H1 (cell line): Measurements from ENCODE around the gene INAFM2.

ENCODE experiments used
- CHD2 ChIP-seq: IDR thresholded peaks from 2 replicates; pipeline ENCODE4 v1.6.1; 2012; ENCODE audit warnings: low read length, improper control_type of control experiment
- CREB1 ChIP-seq: IDR thresholded peaks from 2 replicates; pipeline ENCODE4 v1.6.1; 2012; ENCODE audit warnings: inconsistent platforms
- CTCF ChIP-seq, 3 experiments: IDR thresholded peaks; 1 replicate in 2 of 3; 2 replicates in 1 of 3; pipeline versions ENCODE4 v1.5.1 to v1.6.1; 2011; ENCODE audit warnings: low read length in 3 of 3, mild to moderate bottlenecking in 3 of 3, inconsistent platforms in 2 of 3, low read depth in 1 of 3, moderate library complexity in 1 of 3; ENCODE audit not compliant: insufficient read depth in 1 of 3; ENCODE audit errors: control extremely low read depth in 1 of 3
- MAFK ChIP-seq: IDR thresholded peaks from 2 replicates; pipeline ENCODE4 v1.6.1; 2012; ENCODE audit warnings: low read depth, mild to moderate bottlenecking, improper control_type of control experiment, low read length
- MAX ChIP-seq: IDR thresholded peaks from 2 replicates; pipeline ENCODE4 v1.6.1; 2012; ENCODE audit warnings: inconsistent platforms
- RBBP5 ChIP-seq: IDR thresholded peaks from 2 replicates; pipeline ENCODE4 v1.7.1; 2012; ENCODE audit warnings: low read depth, mild to moderate bottlenecking, inconsistent platforms, low read length, moderate library complexity, borderline replicate concordance
- RFX5 ChIP-seq: IDR thresholded peaks from 2 replicates; pipeline ENCODE4 v1.6.1; 2011; ENCODE audit warnings: low read depth, low read length, improper control_type of control experiment, borderline replicate concordance
- SUZ12 ChIP-seq: fragments of 200-600 bp; sonication (generic); IDR thresholded peaks from 2 replicates; pipeline ENCODE4 v1.6.1; 2012; ENCODE audit warnings: mild to moderate bottlenecking, inconsistent platforms, low read length, moderate library complexity, mixed read lengths
- USF2 ChIP-seq: IDR thresholded peaks from 2 replicates; pipeline ENCODE4 v1.6.1; 2011; ENCODE audit warnings: low read length, improper control_type of control experiment
- ZNF274 ChIP-seq: IDR thresholded peaks from 2 replicates; pipeline ENCODE4 v1.7.0; 2012; ENCODE audit warnings: low read length, borderline replicate concordance; ENCODE audit errors: extremely low read depth

GRCh38 chr15:40357246-40357645, 33.8 kb downstream of the INAFM2 start:
- TF ChIP-seq CTCF (IDR thresholded peaks at IDR 0.05; ENCODE audit: control extremely low read depth in 1 of 3, insufficient read depth in 1 of 3, low read depth in 1 of 3, low read length in 3 of 3) (no peak), MAX (no peak), RBBP5 (no peak), USF2 (no peak), CREB1 (no peak), ZNF274 (no peak), MAFK (no peak), CHD2 (no peak), SUZ12 (no peak), RFX5 (no peak)
